Gastrocnemius medialis (tissue), 4 donors: ENCODE results near the gene CKAP4.

Experiments used
- CTCF ChIP-seq, 5 experiments: fragments of 450-650 bp in 3 of 5; fragments of 200-600 bp in 2 of 5; sonication (generic) in 2 of 5; IDR thresholded peaks in 4 of 5; conservative IDR thresholded peaks in 1 of 5; 1 replicate in 4 of 5; 2 replicates in 1 of 5; pipeline ENCODE4 v1.5.1; 2016 to 2019; ENCODE audit warnings: antibody characterized with exemption in 5 of 5, mild to moderate bottlenecking in 3 of 5, moderate library complexity in 3 of 5
- POLR2A ChIP-seq, 2 donors: fragments of 450-650 bp; IDR thresholded peaks; one replicate each; pipeline ENCODE4 v1.6.1; 2017; ENCODE audit warnings: antibody characterized with exemption in 2 of 2, mild to moderate bottlenecking in 2 of 2, moderate library complexity in 2 of 2

GRCh38 chr12:106258226-106258625 lies 10.4 kb upstream of the CKAP4 start:
- TF ChIP-seq CTCF (IDR thresholded peaks at IDR 0.05 in 4 of 5, conservative IDR thresholded peaks at IDR 0.05 in 1 of 5) (no peak), POLR2A (IDR thresholded peaks at IDR 0.05) (no peak)
